RPMI7951 (cell line): ENCODE measurements around the gene NETO2. TPM values are rescaled to one million over a fixed set of nuclear protein-coding genes. Genes with fewer than 3 reads are reported as not detected.

Source experiments
- DNase-seq: peaks from one replicate; pipeline ENCODE4 v3.0.0-alpha.2; 2012; ENCODE audit warnings: low read depth
- total RNA-seq: library from RNA; depleted of rRNA; stranded (reverse); fragments of >200 nt; shearing (Covaris generic); gene quantifications from 2 replicates; pipeline ENCODE4 v1.2.3, GENCODE V29; 2014; rRNA removed

The NETO2 gene
- total RNA-seq, 1 experiment from 2014 or later = 331 TPM

DNA sequence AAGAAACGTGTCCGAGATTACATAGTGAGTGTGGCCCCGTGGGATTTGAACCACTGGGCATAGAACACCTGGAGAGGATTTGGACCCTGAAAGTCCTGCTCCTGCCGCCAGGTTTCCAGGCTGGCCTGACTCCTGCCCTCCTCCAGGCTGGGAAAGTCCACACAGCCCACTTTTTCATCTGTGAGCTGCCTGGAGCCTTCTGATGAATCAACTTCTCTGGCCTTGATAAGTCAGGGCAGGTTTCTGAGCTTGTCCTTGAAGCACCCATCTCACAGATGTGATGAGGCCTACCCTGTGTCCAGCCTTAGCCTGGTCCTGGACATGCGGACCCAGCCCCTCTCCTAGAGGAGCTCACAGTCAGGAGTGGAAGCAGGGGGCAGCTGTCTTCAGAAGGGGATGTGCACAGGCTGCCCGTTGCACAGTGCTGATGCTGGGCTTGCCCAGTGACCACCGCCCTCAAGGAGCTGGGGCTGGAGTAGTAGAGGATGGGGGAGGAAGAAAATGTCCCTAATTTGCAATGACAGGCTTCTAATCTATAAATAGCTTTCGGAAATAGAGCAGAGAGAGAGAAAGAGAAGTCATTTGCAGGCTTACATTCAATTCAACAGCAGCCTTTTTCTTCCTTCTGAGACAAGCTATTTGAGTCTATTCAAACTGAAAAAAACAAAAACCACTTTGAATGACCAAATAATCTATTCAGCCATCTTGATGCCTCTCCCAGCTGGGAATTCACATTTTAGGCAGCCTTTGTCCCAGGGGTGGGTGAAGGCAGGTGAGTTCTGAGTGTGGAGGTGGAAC lies 96.8 kb downstream of the NETO2 start:
- DNase-seq = no peak

DNA sequence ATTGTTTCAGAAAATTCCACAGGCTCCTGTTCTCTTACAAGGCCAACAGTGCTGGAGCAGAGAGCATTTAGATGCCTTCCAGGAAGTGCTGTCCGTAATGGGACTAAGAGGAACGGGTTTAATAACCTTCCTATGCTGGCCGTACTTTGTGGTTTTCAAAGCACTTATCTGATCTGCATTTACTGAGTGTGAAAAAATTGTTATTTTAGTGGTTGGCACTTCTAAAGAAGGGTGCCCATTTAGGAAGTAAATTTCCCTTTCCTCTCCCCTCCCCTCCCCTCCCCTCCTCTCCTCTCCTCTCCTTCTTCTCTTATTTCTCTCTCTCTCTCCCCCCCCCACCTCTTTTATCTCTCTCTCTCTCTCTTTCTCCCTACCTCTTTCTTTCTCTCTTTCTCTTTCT lies 98.3 kb downstream of the NETO2 start:
- peak; percentile 24 for DNase-seq

DNA sequence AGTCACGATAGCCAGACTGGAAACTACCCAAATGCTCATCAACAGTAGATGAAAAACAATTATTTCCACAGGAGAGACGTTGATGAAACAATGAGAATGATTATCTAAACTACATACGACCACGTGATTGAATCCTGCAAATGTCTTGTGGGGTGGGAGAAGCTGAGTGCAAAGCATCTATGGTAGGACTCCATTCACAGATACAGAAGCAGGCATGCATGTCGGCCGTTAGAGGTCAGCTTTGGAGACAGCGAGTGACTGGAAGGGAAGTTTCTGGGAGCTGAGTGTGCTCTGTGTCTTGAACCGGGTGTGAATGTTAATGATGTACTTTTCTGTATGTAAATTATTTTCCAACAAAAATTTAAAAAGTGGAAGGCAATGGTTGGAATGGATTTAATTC lies 98.7 kb downstream of the NETO2 start:
- peak; percentile 49 for DNase-seq

DNA sequence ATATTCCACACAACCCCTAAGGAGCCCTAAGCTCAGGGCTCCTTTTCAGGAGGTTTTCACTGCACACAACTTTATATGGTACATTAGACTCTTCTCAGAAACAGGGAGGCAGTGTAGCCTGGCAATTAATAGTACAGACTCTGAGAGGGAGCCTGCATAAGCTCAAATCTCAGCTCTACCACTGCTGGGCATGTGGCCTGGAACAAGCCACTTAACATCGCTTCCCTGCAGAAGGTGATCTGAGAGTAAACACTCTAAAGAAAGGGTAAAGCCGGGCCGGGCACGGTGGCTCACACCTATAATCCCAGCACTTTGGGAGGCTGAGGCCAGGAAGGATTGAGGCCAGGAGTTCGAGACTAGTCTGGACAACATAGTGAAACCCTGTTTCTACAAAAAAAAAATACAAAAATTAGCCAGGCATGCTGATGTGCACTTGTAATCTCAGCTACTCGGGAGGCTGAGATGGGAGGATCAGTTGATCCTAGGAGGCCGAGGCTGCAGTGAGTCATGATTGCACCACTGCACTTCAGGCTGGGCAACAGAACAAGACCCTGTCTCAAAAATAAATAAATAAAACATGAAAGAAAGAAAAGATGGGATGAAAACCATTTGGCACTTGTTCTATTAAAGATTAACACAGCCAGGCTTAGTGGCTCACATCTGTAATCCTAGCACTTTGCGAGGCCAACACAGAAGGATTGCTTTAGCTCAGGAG lies 99.6 kb downstream of the NETO2 start:
- DNase-seq = no peak

DNA sequence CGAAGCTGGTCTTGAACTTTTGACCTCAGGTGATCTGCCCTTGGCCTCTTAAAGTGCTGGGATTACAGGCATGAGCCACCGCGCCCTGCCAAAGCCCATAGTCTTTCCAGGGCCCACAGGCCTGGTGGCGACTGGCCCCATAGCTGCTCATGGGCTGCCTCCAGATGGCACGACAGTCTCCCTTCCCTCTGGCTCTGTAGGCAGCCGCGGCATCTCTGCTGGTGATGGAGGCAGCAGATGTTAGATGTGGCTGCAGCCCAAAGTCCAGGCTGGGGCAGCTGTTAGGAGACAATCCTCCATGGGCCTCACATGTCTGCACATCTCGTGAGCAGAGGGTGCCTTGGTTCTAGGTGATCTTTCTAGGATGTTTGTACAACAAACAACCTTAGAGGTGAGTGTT lies 100.5 kb downstream of the NETO2 start:
- no peak for DNase-seq

DNA sequence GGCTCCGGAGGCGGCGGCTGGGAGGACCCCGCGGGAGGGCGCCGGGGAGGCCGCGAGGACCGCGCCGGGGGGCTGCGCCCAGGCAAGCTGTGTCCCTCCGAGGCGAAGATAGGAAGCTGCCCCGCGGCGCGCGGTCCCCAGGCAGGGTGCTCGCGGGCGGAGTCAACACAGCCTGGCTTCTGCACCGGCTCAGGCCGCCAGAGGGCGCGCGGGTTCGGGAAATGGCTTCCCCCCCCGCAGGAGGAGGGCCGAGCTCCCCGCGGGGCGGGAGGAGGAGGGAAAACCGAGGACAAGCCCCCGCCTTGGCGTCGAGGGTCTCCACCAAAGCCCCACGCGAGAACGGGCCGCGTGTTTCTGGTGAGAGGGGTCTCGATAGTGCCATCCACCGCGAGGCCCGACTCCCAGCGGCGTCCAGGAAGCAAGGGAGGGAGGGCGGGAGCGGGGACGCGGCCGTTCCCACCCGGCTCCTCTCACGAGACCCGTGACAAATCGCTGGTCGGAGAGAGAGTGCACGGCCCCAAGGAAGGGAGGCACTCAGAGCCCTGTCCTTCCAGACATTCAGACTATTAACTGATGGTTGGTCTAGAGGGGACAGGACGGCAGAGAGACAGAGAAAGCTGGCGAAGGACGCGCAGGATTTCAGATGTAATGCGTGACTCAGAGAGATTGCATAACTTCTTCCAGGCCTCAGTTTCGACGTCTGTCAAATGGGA lies 105.8 kb downstream of the NETO2 start:
- DNase-seq = peak; percentile 78

DNA sequence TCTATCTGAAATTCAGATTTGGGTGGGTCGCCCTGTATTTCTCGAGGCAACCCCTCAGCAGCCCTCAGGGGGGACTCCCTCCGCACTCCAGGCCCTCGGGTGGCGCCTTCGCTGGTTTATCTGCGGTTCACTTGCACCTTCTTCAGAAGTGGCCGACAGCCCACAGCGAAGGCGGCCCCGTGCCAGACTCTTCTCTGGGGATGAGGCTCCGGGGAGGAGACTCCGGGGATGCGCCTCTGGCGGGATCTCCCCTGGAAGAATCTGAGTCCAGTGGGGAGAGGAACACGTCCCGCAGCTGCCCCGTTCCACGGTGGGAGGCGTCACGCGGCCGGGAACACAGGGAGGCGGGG lies 106.4 kb downstream of the NETO2 start:
- DNase-seq = peak; percentile 45

DNA sequence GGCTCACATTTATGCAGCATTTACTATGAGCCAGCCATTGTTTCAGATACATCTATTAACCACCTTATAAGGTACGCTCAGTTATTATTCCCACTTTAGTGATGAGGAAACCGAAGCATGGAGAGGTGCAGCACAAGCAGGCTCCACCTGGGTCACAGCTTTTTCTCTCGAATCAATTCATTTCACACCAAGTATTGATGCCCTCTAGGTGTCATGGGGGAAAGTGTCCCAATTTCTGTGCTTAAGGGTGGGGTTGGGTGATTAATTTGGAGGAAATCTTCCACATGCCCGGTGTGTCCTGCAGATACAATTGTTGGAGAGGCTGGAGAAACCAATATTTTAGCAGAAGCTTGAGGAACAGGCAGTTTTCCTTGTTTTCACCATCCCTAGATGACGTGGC lies 107.5 kb downstream of the NETO2 start:
- no peak for DNase-seq

DNA sequence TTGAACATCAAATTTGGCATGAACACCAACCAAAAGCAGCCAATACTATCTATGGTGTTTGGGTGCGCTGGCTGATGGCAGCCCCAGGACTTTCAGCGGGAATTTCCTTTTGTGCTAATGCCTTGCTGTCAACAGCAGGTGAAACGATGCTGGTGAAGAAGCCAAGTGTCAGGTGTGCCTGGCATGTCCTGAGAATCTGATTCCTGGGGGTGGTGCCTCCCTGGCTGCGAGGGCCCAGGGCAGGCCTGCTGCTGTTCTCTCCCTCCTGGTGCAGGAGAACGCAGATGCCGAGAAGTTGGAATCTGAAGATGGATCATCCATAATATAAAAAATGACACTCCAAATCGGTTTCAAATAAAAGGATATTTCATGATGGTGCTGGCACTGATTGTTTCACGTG lies 108.3 kb downstream of the NETO2 start:
- DNase-seq = no peak

DNA sequence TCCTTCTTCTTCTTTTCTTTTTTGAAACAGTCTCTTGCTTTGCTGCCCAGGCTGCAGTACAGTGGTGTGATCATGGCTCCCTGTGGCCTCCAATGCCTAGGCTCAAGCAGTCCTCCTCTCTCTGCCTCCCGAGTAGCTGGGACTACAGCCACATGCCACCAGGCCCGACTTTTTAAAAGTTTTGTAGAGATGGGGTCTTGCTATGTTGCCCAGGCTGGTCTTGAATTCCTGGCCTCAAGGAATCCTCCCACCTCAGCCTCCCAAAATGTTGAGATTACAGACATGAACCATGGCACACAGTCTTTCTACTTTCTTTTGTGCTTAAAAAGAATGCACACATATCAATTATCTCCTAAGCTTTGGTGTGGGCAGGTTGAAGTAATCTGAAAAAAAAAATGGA lies 109.3 kb downstream of the NETO2 start:
- no peak for DNase-seq

DNA sequence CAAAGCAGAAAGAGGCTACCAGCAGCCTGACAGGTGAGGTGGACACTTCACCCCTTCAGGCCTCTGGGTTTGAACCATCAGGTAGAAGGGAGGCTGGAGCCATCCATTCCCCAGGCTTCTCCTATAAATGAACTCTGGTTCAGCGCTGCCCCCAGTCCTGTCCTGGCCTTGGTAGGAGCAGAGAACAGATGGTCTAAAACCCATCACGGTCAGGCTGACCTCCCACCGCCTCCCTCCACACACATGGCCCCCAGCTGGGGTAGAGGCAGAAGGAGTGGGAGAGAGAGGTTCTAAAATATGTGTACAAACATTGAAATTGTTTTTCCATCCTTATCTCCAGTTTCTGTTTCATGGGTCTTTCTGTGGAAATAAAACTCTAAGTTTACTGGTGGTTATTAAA lies 110.6 kb downstream of the NETO2 start:
- DNase-seq = no peak

DNA sequence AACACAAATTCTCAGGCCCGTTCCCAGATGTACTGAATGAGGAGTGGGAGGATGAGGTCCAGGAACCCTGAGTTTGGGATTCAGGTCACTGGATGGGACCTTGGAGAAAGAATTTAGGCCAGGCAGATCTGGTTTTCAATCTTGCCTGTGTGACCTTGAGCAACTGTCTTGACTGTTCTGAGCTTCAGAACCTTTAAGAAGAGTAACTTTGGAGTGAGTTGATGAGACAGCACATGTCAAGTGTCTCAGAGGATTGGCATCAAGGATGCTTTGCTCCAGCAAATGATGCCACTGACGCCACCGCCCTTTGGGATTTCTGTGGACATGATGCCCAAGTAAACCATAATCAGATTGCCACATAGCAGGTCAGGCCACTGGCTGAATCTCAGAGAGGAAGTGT lies 114.0 kb downstream of the NETO2 start:
- no peak for DNase-seq

DNA sequence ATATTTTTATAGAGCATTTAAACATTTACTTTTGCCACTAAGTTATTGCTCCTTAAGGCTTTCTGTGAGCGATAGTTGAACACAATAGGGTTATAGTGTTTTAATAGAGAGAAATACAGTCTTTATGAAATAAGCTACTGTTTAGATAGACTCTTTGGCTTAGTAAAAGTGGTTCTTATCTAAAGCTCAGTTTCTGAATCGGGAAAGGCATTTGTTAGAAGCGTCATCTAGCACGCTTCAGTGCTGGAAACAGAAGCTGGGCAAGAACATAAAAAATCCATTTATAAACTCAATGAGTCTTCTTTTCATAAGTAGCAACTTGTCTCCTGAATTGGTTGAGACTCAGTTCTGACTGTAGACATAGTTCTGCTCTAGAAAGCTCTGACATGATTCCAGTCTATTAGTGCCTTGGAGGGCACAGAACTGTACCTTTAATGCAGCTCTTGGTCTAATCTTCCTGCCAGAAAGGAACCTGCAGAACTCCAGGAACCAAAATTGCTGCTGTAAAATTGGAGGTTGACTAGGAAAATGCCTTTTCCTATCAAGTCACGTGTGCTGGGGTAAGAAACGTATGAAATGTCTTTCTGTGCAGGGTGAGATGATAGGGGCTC lies 114.9 kb downstream of the NETO2 start:
- no peak for DNase-seq

Other genes with a start within 250 kb of the NETO2 start
- gene DNAJA2, start 170.3 kb downstream of the NETO2 start, total RNA-seq = 66.7 and 70.0 TPM in 2 replicates